ENCODE data around the gene ENTPD6.
"Not testable (repeated sequence)": the region's sequence is repeated elsewhere in the genome, so short reads cannot be mapped to it uniquely, and the experiment has no call there.

ENTPD6 gene

DNA sequence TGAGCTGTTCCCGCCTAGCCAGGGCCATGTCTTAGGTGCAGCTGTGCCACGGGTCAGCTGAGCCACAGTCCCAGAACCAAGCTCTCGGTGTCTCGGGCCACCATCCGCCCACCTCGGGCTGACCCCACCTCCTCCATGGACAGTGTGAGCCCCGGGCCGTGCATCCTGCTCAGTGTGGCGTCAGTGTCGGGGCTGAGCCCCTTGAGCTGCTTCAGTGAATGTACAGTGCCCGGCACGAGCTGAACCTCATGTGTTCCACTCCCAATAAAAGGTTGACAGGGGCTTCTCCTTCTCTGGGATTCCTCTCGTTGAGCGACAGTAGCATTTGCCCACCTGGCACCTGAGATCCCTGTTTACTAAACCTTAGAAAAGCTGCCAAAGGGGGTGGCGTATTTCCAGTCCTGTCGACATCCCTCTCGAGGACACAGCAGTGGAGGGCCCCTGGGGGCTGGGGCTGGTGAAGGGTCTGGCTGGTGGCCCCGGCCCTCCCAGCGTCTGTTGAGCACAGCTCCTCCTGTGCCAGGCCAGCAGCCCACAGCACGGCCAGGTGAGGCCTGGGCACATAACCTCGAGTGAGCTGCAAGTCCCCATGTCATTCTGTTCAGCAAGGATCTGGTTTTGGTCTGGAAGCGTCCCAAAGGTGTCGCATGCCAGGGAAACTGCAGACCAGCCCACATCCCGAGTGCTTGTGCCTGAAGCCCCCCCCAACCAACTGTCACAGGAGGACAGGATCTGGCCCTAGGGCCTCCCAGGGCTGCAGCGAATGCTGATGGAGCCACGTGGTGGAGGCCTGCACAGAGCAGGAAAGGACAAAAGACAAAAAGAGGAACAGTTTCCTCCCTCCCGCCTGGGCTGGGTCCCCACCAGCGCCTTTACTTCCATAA lies 31.2 kb downstream of the ENTPD6 start:
- no peak for DNase-seq (ENCODE audit: extremely low read depth, low read depth)
- TF ChIP-seq, protein P1, sequence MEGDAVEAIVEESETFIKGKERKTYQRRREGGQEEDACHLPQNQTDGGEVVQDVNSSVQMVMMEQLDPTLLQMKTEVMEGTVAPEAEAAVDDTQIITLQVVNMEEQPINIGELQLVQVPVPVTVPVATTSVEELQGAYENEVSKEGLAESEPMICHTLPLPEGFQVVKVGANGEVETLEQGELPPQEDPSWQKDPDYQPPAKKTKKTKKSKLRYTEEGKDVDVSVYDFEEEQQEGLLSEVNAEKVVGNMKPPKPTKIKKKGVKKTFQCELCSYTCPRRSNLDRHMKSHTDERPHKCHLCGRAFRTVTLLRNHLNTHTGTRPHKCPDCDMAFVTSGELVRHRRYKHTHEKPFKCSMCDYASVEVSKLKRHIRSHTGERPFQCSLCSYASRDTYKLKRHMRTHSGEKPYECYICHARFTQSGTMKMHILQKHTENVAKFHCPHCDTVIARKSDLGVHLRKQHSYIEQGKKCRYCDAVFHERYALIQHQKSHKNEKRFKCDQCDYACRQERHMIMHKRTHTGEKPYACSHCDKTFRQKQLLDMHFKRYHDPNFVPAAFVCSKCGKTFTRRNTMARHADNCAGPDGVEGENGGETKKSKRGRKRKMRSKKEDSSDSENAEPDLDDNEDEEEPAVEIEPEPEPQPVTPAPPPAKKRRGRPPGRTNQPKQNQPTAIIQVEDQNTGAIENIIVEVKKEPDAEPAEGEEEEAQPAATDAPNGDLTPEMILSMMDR (IDR thresholded peaks at IDR 0.05; ENCODE audit: low read depth, low read length): no peak

DNA sequence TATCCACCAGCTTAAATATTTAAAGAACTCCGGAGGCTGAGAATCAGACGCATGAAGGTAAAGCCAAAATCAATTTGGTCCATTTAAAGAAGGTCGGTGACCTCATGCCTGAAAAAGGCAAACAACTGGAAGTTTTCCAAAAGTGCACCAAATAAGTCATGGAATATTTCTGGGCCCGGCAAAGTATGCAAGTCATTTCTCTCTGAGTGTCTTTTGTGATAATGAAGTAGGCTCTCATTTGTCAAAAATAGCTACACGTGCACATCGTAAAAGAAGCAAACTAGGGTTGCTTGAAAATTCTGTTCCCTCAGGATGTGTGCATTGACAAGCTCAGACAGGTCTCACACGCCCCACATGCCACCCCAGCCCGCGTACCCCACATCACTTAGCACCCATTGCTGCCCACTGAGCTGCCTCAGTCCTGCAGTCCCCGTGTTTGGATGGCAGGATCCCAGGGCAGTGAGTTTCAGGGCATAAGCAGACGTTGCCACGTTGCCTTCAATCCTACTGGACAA lies 31.9 kb downstream of the ENTPD6 start:
- TF ChIP-seq, protein P1 (IDR thresholded peaks at IDR 0.05; ENCODE audit: low read depth, low read length): no peak

DNA sequence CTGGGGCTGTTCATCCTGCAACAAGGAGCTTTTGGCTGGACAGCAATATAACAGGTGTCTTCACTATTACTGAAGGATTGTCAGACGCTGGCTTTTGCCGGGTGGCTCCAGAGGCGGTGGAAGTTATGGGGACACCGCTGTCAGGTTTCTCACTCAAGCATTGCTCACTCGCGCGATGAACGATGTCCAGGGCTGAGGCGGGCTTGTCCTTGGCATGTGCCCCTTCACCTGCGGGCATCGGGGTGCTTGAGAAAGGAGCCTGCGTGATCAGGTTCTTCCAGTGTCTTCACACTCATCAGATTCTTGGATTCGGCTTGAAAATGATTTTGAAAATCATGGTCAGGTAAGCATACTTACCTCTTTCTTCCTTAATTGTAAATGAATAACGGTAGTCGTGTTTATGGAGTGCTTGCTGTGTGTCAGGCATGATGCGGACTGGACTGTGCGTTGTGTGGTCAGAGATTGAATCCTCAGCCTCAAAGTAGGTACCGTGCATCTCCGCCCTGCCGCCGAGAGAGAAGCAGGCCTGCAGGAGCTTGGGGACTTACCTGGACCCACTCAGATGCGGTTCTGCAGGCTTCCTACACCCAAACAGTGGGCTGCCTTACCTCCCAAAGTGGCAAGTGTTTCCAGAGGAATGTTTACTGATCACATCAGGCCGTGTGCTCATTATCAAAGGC lies 34.1 kb downstream of the ENTPD6 start:
- TF ChIP-seq, protein P1 (IDR thresholded peaks at IDR 0.05; ENCODE audit: low read depth, low read length): no peak
- DNase-seq (ENCODE audit: extremely low read depth, low read depth): no peak

More for the DNA sequence above, 31.9 kb downstream of the ENTPD6 start:
- no peak for DNase-seq (ENCODE audit: extremely low read depth, low read depth)

GRCh38 chr20:25230166-25230831 lies 34.8 kb downstream of the ENTPD6 start:
- TF ChIP-seq, protein P1 (IDR thresholded peaks at IDR 0.05; ENCODE audit: low read depth, low read length): no peak
- DNase-seq (ENCODE audit: extremely low read depth, low read depth): no peak

- DNase-seq (ENCODE audit: extremely low read depth, low read depth): no peak
- TF ChIP-seq, protein P1 (IDR thresholded peaks at IDR 0.05; ENCODE audit: low read depth, low read length): no peak
Measured at GRCh38 chr20:25233016-25233772, 37.7 kb downstream of the ENTPD6 start.

GRCh38 chr20:25234009-25234849 lies 38.7 kb downstream of the ENTPD6 start:
- not testable (repeated sequence) for DNase-seq (ENCODE audit: extremely low read depth, low read depth)

Measured in AG09319 (cell line).